ENCODE results near the gene MCOLN3. TPM values are rescaled to one million over a fixed set of nuclear protein-coding genes. Genes with fewer than 3 reads are reported as not detected.
"Not testable (repeated sequence)": the region's sequence is repeated elsewhere in the genome, so short reads cannot be mapped to it uniquely, and the experiment has no call there.

The MCOLN3 gene
- total RNA-seq, 2 experiments from 2014 or later = 1.1 to 2.2 TPM

- H3K27me3 Mint-ChIP-seq = no peaks in the 10 kb centered on the region
Measured at GRCh38 chr1:85033221-85033620, 15.1 kb downstream of the MCOLN3 start.

GRCh38 chr1:85030536-85030935, 17.8 kb downstream of the MCOLN3 start:
- CTCF ChIA-PET = interaction anchor here (0.7 to 1.9 kb wide), 3 partner anchors 86 to 176 kb away, joined by 3 to 7 read pairs (median 7); no protein-coding TSS in a partner anchor
- peaks cover 11% of the 10 kb centered on the region for H3K4me1 Mint-ChIP-seq
- no peaks in the 10 kb centered on the region for H3K9me3 Mint-ChIP-seq (ENCODE audit: low read depth)
- no peak overlapping the region for H3K27ac Mint-ChIP-seq
- H3K4me3 Mint-ChIP-seq = no peak overlapping the region
- DNase-seq = no peak
- H3K27me3 Mint-ChIP-seq = no peaks in the 10 kb centered on the region
- H3K36me3 Mint-ChIP-seq = no peaks in the 10 kb centered on the region
- ATAC-seq = no peak

More at GRCh38 chr1:85033221-85033620, 15.1 kb downstream of the MCOLN3 start:
- no peaks in the 10 kb centered on the region for H3K9me3 Mint-ChIP-seq (ENCODE audit: low read depth)
- no peak for DNase-seq
- CTCF ChIA-PET = interaction anchor here (0.6 to 1.7 kb wide), 3 partner anchors 88 to 226 kb away, joined by 4 to 5 read pairs (median 4); partner anchors contain the start of gene C1orf52
- no peak overlapping the region for H3K4me3 Mint-ChIP-seq
- no peak overlapping the region for H3K27ac Mint-ChIP-seq
- no peaks in the 10 kb centered on the region for H3K4me1 Mint-ChIP-seq
- ATAC-seq = no peak
- no peaks in the 10 kb centered on the region for H3K36me3 Mint-ChIP-seq

GRCh38 chr1:85028151-85028550, 20.1 kb downstream of the MCOLN3 start:
- H3K27me3 Mint-ChIP-seq = no peaks in the 10 kb centered on the region
- no peak overlapping the region for H3K27ac Mint-ChIP-seq

GRCh38 chr1:85027242-85027983, 20.9 kb downstream of the MCOLN3 start:
- ATAC-seq = peak; percentile 90
- no peaks in the 10 kb centered on the region for H3K9me3 Mint-ChIP-seq (ENCODE audit: low read depth)
- H3K27me3 Mint-ChIP-seq = no peaks in the 10 kb centered on the region
- CTCF ChIA-PET = interaction anchor here (0.6 to 6.7 kb wide), 31 partner anchors 8 to 244 kb away, joined by 3 to 148 read pairs (median 5); partner anchors contain the start of genes C1orf52 and MCOLN2
- H3K4me3 Mint-ChIP-seq = peak overlapping the region; percentile 37
- peak; percentile 54 for DNase-seq
- no peaks in the 10 kb centered on the region for H3K36me3 Mint-ChIP-seq
- peak overlapping the region; percentile 47 for H3K27ac Mint-ChIP-seq
- H3K4me1 Mint-ChIP-seq = peaks cover 11% of the 10 kb centered on the region

More at GRCh38 chr1:85028151-85028550, 20.1 kb downstream of the MCOLN3 start:
- ATAC-seq = no peak
- Mint-ChIP-seq H3K4me1 (peaks cover 11% of the 10 kb centered on the region), H3K36me3 (no peaks in the 10 kb centered on the region), H3K4me3 (no peak overlapping the region), H3K9me3 (ENCODE audit: low read depth) (no peaks in the 10 kb centered on the region)
- DNase-seq = no peak
- CTCF ChIA-PET = interaction anchor here (0.6 to 6.7 kb wide), 26 partner anchors 9 to 245 kb away, joined by 3 to 148 read pairs (median 5); partner anchors contain the start of genes C1orf52 and MCOLN2

GRCh38 chr1:85025940-85026339, 22.4 kb downstream of the MCOLN3 start:
- Mint-ChIP-seq H3K36me3 (no peaks in the 10 kb centered on the region), H3K4me3 (no peak overlapping the region), H3K27ac (no peak overlapping the region), H3K27me3 (no peaks in the 10 kb centered on the region), H3K9me3 (ENCODE audit: low read depth) (no peaks in the 10 kb centered on the region), H3K4me1 (peaks cover 11% of the 10 kb centered on the region)
- DNase-seq (no peak), ATAC-seq (no peak)
- CTCF ChIA-PET = interaction anchor here (1.7 to 6.7 kb wide), 2 partner anchors 67 to 82 kb away, joined by 4 to 148 read pairs; no protein-coding TSS in a partner anchor

- Mint-ChIP-seq H3K4me3 (no peak overlapping the region), H3K4me1 (peaks cover 11% of the 10 kb centered on the region), H3K36me3 (no peaks in the 10 kb centered on the region), H3K27me3 (no peaks in the 10 kb centered on the region), H3K9me3 (ENCODE audit: low read depth) (no peaks in the 10 kb centered on the region), H3K27ac (no peak overlapping the region)
- CTCF ChIA-PET = interaction anchor here (1.3 to 6.7 kb wide), 3 partner anchors 52 to 81 kb away, joined by 3 to 148 read pairs (median 4); no protein-coding TSS in a partner anchor
- no peak for DNase-seq
- no peak for ATAC-seq
Measured at GRCh38 chr1:85024736-85025135, 23.6 kb downstream of the MCOLN3 start.

- H3K27ac Mint-ChIP-seq = no peak overlapping the region
- CTCF ChIA-PET = interaction anchor here (1.0 to 6.7 kb wide), 3 partner anchors 79 to 237 kb away, joined by 3 to 148 read pairs (median 3); partner anchors contain the start of gene C1orf52
- no peak overlapping the region for H3K4me3 Mint-ChIP-seq
- ATAC-seq (peak; percentile 31), DNase-seq (no peak)
- no peaks in the 10 kb centered on the region for H3K27me3 Mint-ChIP-seq
- H3K9me3 Mint-ChIP-seq (ENCODE audit: low read depth) = no peaks in the 10 kb centered on the region
- H3K36me3 Mint-ChIP-seq = no peaks in the 10 kb centered on the region
- peaks cover 10% of the 10 kb centered on the region for H3K4me1 Mint-ChIP-seq
Measured at GRCh38 chr1:85022700-85023099, 25.6 kb downstream of the MCOLN3 start.

- peaks cover 5% of the 10 kb centered on the region for H3K36me3 Mint-ChIP-seq
- H3K27me3 Mint-ChIP-seq = no peaks in the 10 kb centered on the region
- H3K4me1 Mint-ChIP-seq = peaks cover 5% of the 10 kb centered on the region
- DNase-seq (no peak), ATAC-seq (no peak)
- CTCF ChIA-PET = interaction anchor here (1.2 to 1.7 kb wide), 3 partner anchors 75 to 239 kb away, joined by 3 to 10 read pairs (median 5); partner anchors contain the start of gene C1orf52
- no peaks in the 10 kb centered on the region for H3K9me3 Mint-ChIP-seq (ENCODE audit: low read depth)
- H3K4me3 Mint-ChIP-seq = no peak overlapping the region
- H3K27ac Mint-ChIP-seq = no peak overlapping the region
Measured at GRCh38 chr1:85019994-85020393, 28.3 kb downstream of the MCOLN3 start.

GRCh38 chr1:85015826-85016225, 32.5 kb downstream of the MCOLN3 start:
- peaks cover 2% of the 10 kb centered on the region for H3K27me3 Mint-ChIP-seq
- H3K4me3 Mint-ChIP-seq = no peak overlapping the region
- H3K27ac Mint-ChIP-seq = no peak overlapping the region
- no peak for ATAC-seq
- H3K9me3 Mint-ChIP-seq (ENCODE audit: low read depth) = no peaks in the 10 kb centered on the region
- CTCF ChIA-PET = no interaction called here
- peaks cover 9% of the 10 kb centered on the region for H3K4me1 Mint-ChIP-seq
- DNase-seq = no peak
- peaks cover 10% of the 10 kb centered on the region for H3K36me3 Mint-ChIP-seq

GRCh38 chr1:85005641-85006040, 42.7 kb downstream of the MCOLN3 start:
- not testable (repeated sequence) for H3K27me3 Mint-ChIP-seq, DNase-seq, ATAC-seq
- Mint-ChIP-seq H3K4me3 (peak overlapping the region; percentile 19), H3K4me1 (peaks cover 29% of the 10 kb centered on the region), H3K9me3 (ENCODE audit: low read depth) (peaks cover 31% of the 10 kb centered on the region), H3K36me3 (peaks cover 59% of the 10 kb centered on the region), H3K27ac (peak overlapping the region; percentile 77)
- CTCF ChIA-PET = interaction anchor here (1.0 kb wide), 1 partner anchor 61 kb away, joined by 5 read pairs; no protein-coding TSS in a partner anchor

GRCh38 chr1:85001742-85002141, 46.6 kb downstream of the MCOLN3 start:
- H3K4me3 Mint-ChIP-seq = peak overlapping the region; percentile 13
- CTCF ChIA-PET = interaction anchor here (1.0 to 1.3 kb wide), 2 partner anchors 57 to 257 kb away, joined by 3 to 4 read pairs; partner anchors contain the start of gene C1orf52
- H3K9me3 Mint-ChIP-seq (ENCODE audit: low read depth) = peaks cover 13% of the 10 kb centered on the region
- DNase-seq (no peak), ATAC-seq (no peak)
- H3K27me3 Mint-ChIP-seq = peaks cover 3% of the 10 kb centered on the region
- H3K27ac Mint-ChIP-seq = no peak overlapping the region
- H3K36me3 Mint-ChIP-seq = peaks cover 41% of the 10 kb centered on the region
- peaks cover 52% of the 10 kb centered on the region for H3K4me1 Mint-ChIP-seq

GRCh38 chr1:84998642-84999280, 49.5 kb downstream of the MCOLN3 start:
- ATAC-seq (peak; percentile 66), DNase-seq (peak; percentile 89)
- Mint-ChIP-seq H3K27me3 (peaks cover 3% of the 10 kb centered on the region), H3K9me3 (ENCODE audit: low read depth) (no peaks in the 10 kb centered on the region), H3K4me1 (peaks cover 50% of the 10 kb centered on the region), H3K36me3 (peaks cover 28% of the 10 kb centered on the region), H3K27ac (peak overlapping the region; percentile 92), H3K4me3 (peak overlapping the region; percentile 83)
- CTCF ChIA-PET = interaction anchor here (1.0 to 2.1 kb wide), 4 partner anchors 27 to 255 kb away, joined by 3 to 12 read pairs (median 8); no protein-coding TSS in a partner anchor
